ENCODE measurements around the gene PARD6B. TPM values are rescaled to one million over a fixed set of nuclear protein-coding genes. Genes with fewer than 3 reads are reported as not detected.

The PARD6B gene
- total RNA-seq, 1 experiment from 2014 or later: 29.6 TPM

GRCh38 chr20:50704971-50705370 lies 26.4 kb upstream of the PARD6B start (continued):
- TF ChIP-seq USF1 (CRISPR knock-in tag; IDR thresholded peaks at IDR 0.05) (no peak), ZNF121 (CRISPR knock-in tag; IDR thresholded peaks at IDR 0.05) (no peak), ZBTB43 (CRISPR knock-in tag; IDR thresholded peaks at IDR 0.05) (no peak), FOXP4 (CRISPR knock-in tag; IDR thresholded peaks at IDR 0.05) (no peak), TP53 (CRISPR knock-in tag; IDR thresholded peaks at IDR 0.05) (no peak), ZNF396 (CRISPR knock-in tag; IDR thresholded peaks at IDR 0.05; ENCODE audit: borderline replicate concordance) (no peak), ZNF263 (CRISPR knock-in tag; IDR thresholded peaks at IDR 0.05; ENCODE audit: low read depth) (no peak), PREB (CRISPR knock-in tag; IDR thresholded peaks at IDR 0.05; ENCODE audit: borderline replicate concordance) (no peak), CREB1 (CRISPR knock-in tag; IDR thresholded peaks at IDR 0.05) (no peak)

GRCh38 chr20:50708845-50709635 lies 22.3 kb upstream of the PARD6B start:
- DNase-seq (ENCODE audit: low spot score) (no peak), ATAC-seq (no peak)
- Mint-ChIP-seq H3K27ac (no peak overlapping the region), H3K4me1 (peaks cover 38% of the 10 kb centered on the region), H3K4me3 (no peak overlapping the region), H3K36me3 (no peaks in the 10 kb centered on the region), H3K27me3 (ENCODE audit: low read depth) (no peaks in the 10 kb centered on the region; the same call in none of the 2 replicates), H3K9me3 (no peaks in the 10 kb centered on the region)
- POLR2A ChIA-PET: no interaction called here
- CTCF ChIA-PET: interaction anchor here (1.0 kb wide), 1 partner anchor 9 kb away, joined by 3 read pairs; no protein-coding TSS in a partner anchor
- no peak for TF ChIP-seq JAZF1 (CRISPR knock-in tag; IDR thresholded peaks at IDR 0.05)
- no peak for TF ChIP-seq NFATC4 (CRISPR knock-in tag; IDR thresholded peaks at IDR 0.05)
- TF ChIP-seq MAX (CRISPR knock-in tag; IDR thresholded peaks at IDR 0.05): no peak
- no peak for TF ChIP-seq ZMAT4 (CRISPR knock-in tag; IDR thresholded peaks at IDR 0.05)
- TF ChIP-seq ELF4 (CRISPR knock-in tag; IDR thresholded peaks at IDR 0.05; ENCODE audit: low read depth): no peak
- no peak for TF ChIP-seq ATF6 (CRISPR knock-in tag; IDR thresholded peaks at IDR 0.05)
- no peak for TF ChIP-seq ETV6 (CRISPR knock-in tag; IDR thresholded peaks at IDR 0.05)
- TF ChIP-seq ATF1 (CRISPR knock-in tag; IDR thresholded peaks at IDR 0.05): no peak
- no peak for TF ChIP-seq ZNF425 (CRISPR knock-in tag; conservative IDR thresholded peaks at IDR 0.05)
- no peak for TF ChIP-seq SMAD3 (CRISPR knock-in tag; IDR thresholded peaks at IDR 0.05; ENCODE audit: borderline replicate concordance)
- TF ChIP-seq E2F1 (CRISPR knock-in tag; IDR thresholded peaks at IDR 0.05): no peak
- no peak for TF ChIP-seq IRF1 (CRISPR knock-in tag; IDR thresholded peaks at IDR 0.05)
